Tibial nerve (tissue), 4 donors: Measurements from ENCODE around the gene CDK5RAP1. TPM values are rescaled to one million over a fixed set of nuclear protein-coding genes. Genes with fewer than 3 reads are reported as not detected.

Source experiments
- DNase-seq, 2 donors: peaks; one replicate each; pipeline ENCODE4 v3.0.0-alpha.2; 2019; ENCODE audit warnings: low spot score in 2 of 2
- H3K27ac ChIP-seq, 4 donors: fragments of 200-600 bp; sonication (generic) in 3 of 4; one replicate each; pipeline ENCODE4 v1.5.1; 2017 to 2019; ENCODE audit warnings: mild to moderate bottlenecking in 1 of 4
- H3K27me3 ChIP-seq, 2 donors: fragments of 200-600 bp; sonication (generic) in 1 of 2; one replicate each; pipeline versions ENCODE4 v1.5.1 to v1.6.0; 2017 to 2019
- H3K36me3 ChIP-seq, 3 donors: fragments of 200-600 bp; sonication (generic); one replicate each; pipeline ENCODE4 v1.5.1; 2018 to 2019
- H3K4me1 ChIP-seq, 4 donors: fragments of 200-600 bp; sonication (generic) in 3 of 4; one replicate each; pipeline ENCODE4 v1.5.1; 2017 to 2019
- H3K4me3 ChIP-seq, 4 donors: fragments of 200-600 bp; sonication (generic) in 3 of 4; one replicate each; pipeline ENCODE4 v1.5.1; 2017 to 2019; ENCODE audit warnings: mild to moderate bottlenecking in 1 of 4, moderate library complexity in 1 of 4
- H3K9me3 ChIP-seq, 4 donors: fragments of 200-600 bp; sonication (generic) in 3 of 4; one replicate each; pipeline ENCODE4 v1.5.1; 2017 to 2019
- CTCF ChIP-seq, 5 experiments: fragments of 200-600 bp in 3 of 5; fragments of 450-650 bp in 2 of 5; sonication (generic) in 3 of 5; IDR thresholded peaks; one replicate each; pipeline ENCODE4 v1.5.1; 2016 to 2019; ENCODE audit warnings: antibody characterized with exemption in 5 of 5, mild to moderate bottlenecking in 3 of 5, moderate library complexity in 2 of 5
- EP300 ChIP-seq, 2 donors: sonication (generic); formaldehyde crosslinking; IDR thresholded peaks; one replicate each; pipeline ENCODE4 v1.6.1; 2017; ENCODE audit warnings: antibody characterized with exemption in 2 of 2, mild to moderate bottlenecking in 1 of 2
- POLR2A ChIP-seq, 2 donors: fragments of 450-650 bp; IDR thresholded peaks; one replicate each; pipeline ENCODE4 v1.6.1; 2017; ENCODE audit warnings: antibody characterized with exemption in 2 of 2, mild to moderate bottlenecking in 2 of 2, moderate library complexity in 2 of 2
- WGBS, 2 donors: methylation state at CpG; one replicate each; pipeline ENCODE4 v1.1.5; 2018; 5-methylcytosine and 5-hydroxymethylcytosine counted together
- total RNA-seq, 4 donors: library from RNA; depleted of rRNA; stranded (reverse); fragments of >200 nt; gene quantifications; one replicate each; pipeline ENCODE4 v1.1.0, GENCODE V29; 2016

The CDK5RAP1 gene
- total RNA-seq, 4 donors from 2014 or later: 29.5 to 36.7 (median 32.7) TPM

- 63 to 78% methylated on average over 8 of the region's 8 CpGs for WGBS, 2 donors
- Histone ChIP-seq H3K4me1 (no peaks in the 10 kb centered on the region), H3K27ac (no peak overlapping the region), H3K4me3 (no peak overlapping the region), H3K36me3 (no peaks in the 10 kb centered on the region), H3K27me3 (no peaks in the 10 kb centered on the region), H3K9me3 (no peaks in the 10 kb centered on the region)
- DNase-seq: no peak
- TF ChIP-seq POLR2A (IDR thresholded peaks at IDR 0.05) (no peak), CTCF (IDR thresholded peaks at IDR 0.05) (no peak), EP300 (IDR thresholded peaks at IDR 0.05) (no peak)
Measured at GRCh38 chr20:33311011-33311410, 90.3 kb downstream of the CDK5RAP1 start.

- Histone ChIP-seq H3K27me3 (no peaks in the 10 kb centered on the region), H3K4me1 (no peaks in the 10 kb centered on the region), H3K4me3 (no peak overlapping the region), H3K27ac (no peak overlapping the region), H3K9me3 (no peaks in the 10 kb centered on the region), H3K36me3 (no peaks in the 10 kb centered on the region)
- no peak for DNase-seq
- TF ChIP-seq CTCF (IDR thresholded peaks at IDR 0.05): no peak
- 59 to 73% methylated on average over 5 to 6 of the region's 6 CpGs for WGBS, 2 donors
Measured at GRCh38 chr20:33310327-33310899, 90.9 kb downstream of the CDK5RAP1 start.

GRCh38 chr20:33309631-33310030 is 91.7 kb downstream of the CDK5RAP1 start:
- H3K27me3 ChIP-seq: no peaks in the 10 kb centered on the region
- no peak for DNase-seq
- no peaks in the 10 kb centered on the region for H3K4me1 ChIP-seq
- H3K27ac ChIP-seq: no peak overlapping the region
- TF ChIP-seq CTCF (IDR thresholded peaks at IDR 0.05) (no peak), EP300 (IDR thresholded peaks at IDR 0.05) (no peak), POLR2A (IDR thresholded peaks at IDR 0.05) (no peak)
- no peak overlapping the region for H3K4me3 ChIP-seq
- H3K9me3 ChIP-seq: no peaks in the 10 kb centered on the region
- H3K36me3 ChIP-seq: no peaks in the 10 kb centered on the region
- WGBS, 2 donors: 33 to 46% methylated on average over 2 of the region's 2 CpGs

Other genes starting within 250 kb of the CDK5RAP1 start
- gene BPIFA2, start 233.4 kb downstream of the CDK5RAP1 start, total RNA-seq: 1 to 10 TPM in 1 of 4 donors, not detected in 3; 2.2 TPM
- not detected for gene BPIFA3, start 184.2 kb downstream of the CDK5RAP1 start, total RNA-seq
- not detected for gene BPIFA1, start 165.5 kb downstream of the CDK5RAP1 start, total RNA-seq
- not detected for gene BPIFB1, start 118.3 kb downstream of the CDK5RAP1 start, total RNA-seq
- 100 to 1,000 TPM in 2 of 4 donors, 10 to 100 TPM in 2; 44.1 to 120 (median 95.6) TPM for gene SNTA1, start 42.2 kb upstream of the CDK5RAP1 start, total RNA-seq
- gene CBFA2T2, start 88.6 kb upstream of the CDK5RAP1 start, total RNA-seq: 10 to 100 TPM; 16.7 to 22.5 (median 19.1) TPM